NCI-H2227 treated with DMSO at 0.1 percent for 48 hours (cell line): ENCODE data around the gene AMBRA1.
A peak's percentile ranks its signal among the peaks of the same experiment; 100 is the strongest.

Source experiments
- DNase-seq: peaks from one replicate; lab custom pipeline; 2025; lab: John Stamatoyannopoulos, UW

The AMBRA1 gene

DNA sequence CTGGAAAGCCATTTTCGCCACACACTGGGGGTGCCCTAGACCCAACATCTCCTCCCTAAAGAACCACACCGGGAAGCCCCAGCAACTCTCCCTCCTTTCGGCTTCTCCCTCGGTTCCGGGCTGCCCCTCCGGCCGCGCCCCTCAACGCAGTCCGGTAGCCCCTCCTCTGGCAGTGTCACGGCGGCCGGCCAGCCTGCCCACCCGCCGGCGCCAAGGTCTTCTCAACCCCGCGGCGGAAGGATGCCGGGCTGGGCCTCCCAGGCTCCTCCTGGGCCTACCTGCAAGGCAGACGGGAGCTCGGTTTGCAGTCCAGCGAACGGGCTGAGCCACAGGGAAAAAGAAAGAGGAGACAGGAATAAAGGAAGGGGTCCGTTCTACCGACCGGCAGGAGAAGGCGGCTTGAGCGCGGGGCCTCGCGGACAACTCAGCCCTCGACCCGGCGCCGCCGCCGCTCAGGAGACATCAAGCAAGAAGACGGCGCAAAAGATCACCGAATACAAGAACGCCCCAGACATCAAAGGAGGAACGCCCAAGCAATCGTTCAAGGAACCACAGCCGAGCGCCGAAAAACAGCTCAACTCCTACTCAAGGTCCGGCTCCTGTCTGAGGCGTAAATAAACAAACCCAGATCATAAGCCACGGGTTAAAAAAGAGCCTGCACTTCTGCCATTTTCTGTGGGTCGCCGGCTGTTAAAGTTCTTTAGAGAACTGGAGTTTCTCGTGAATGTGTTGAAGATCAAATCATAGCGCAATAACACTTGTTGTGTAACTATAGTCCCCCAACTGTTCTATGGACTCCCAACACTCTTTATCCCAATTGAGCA lies at the start of gene AMBRA1:
Gene AMBRA1 (minus strand): TSS at position 474 of the 824 bp plus-strand sequence. CDS start 45,643 bp downstream, outside the sequence.
- peak; percentile 93 for DNase-seq

- no peak for DNase-seq
These were observed 49.7 kb upstream of the AMBRA1 start for GRCh38 chr11:46643531-46643930.

GRCh38 chr11:46642627-46643335 lies 49.0 kb upstream of the AMBRA1 start:
- DNase-seq, result no peak

DNA sequence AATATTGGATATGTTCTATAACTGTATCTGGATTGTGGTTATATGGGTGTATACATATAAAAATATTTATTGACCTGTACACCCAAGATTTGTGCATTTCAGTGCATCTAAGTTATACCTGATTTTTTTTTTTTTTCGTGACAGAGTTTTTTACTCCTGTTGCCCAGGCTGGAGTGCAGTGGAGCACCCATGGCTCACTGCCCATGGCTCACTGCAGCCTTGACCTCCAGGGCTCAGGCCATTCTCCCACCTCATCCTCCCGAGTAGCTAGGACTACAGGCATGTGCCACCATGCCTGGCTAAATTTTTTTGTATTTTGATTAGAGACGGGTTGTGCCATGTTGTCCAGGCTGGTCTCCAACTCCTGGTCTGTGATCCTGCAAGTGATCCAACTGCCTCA lies 47.8 kb upstream of the AMBRA1 start:
- DNase-seq, result no peak

DNA sequence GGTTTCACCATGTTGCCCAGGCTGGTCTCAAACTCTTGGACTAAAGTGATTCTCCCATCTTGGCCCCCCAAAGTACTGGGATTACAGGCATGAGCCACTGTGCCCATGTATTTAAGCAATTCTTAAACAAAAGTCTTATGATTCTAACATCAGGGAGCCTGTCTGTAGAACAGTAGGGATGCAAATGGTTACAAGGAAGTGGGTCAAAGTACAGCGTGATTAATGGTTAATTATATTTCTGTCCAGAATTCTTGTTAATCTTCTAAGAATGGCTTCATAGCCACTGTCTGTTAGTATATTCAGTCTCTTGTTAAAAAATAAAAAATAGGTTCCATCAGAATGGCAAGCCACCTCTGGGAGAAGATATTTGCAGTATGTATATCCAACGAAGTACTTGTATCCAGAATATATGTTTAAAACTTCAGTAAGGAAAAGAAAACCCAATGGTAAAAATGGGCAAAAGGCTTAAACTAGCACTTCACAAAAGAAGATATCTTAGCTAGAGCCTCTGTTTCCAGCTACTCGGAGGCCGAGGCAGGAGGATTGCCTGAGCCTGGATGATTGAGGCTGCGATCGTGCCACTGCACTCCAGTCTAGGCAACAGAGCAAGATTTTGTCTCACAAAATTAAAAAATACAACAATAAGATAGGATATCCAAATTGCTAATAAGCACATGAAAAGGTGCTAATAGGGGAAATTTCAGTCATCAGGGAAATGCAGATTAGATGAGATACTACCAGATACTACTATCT lies 46.4 kb upstream of the AMBRA1 start:
- no peak for DNase-seq

DNA sequence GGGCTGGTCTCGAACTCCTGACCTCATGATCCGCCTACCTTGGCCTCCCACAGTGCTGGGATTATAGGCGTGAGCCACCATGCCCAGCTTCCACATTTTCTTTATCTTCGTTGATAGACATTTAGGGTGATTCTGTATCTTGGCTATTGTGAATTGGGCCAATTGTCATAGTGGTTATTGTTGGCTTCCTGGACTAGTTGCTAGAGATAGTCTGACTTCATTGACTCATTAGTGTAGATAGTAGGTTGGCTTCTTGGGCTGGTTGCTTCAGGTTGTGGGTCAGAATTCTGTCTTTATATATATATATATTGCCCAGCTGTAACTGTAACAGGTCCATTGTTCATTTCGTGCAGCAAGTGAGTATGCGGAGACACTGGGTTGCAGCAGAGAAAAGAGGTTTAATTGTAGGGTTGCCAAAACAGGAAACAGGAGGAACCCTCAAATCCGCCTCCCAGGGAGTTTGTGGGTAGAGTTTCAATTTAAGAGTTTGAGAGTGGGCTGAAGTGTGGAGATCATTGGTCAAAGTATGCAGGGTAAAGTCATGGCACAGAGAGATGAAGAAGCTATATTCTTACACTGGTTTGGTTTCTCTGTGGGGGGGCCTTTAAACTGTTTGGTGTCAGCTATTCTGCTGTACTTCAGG lies 45.5 kb upstream of the AMBRA1 start:
- no peak for DNase-seq

DNA sequence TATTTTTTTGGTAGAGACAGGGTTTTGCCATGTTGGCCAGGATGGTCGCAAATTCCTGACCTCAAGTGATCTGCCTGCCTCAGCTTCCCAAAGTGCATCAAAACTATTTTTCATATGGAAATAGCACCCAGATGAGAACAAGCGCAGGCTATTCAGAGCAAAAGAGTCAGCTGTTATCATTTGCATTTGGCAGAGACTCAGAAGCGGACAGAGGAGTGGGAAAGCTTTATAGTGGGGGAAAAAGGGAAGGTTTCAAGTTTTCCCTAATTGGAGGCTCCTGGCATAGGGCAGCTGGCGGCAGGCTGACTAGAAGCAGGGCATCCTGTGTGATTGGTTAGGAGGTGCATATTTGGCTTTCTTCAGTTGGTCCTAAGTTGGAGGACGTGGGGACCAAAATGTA lies 43.7 kb upstream of the AMBRA1 start:
- no peak for DNase-seq

GRCh38 chr11:46635557-46636139 lies 41.8 kb upstream of the AMBRA1 start:
- DNase-seq, result no peak

DNA sequence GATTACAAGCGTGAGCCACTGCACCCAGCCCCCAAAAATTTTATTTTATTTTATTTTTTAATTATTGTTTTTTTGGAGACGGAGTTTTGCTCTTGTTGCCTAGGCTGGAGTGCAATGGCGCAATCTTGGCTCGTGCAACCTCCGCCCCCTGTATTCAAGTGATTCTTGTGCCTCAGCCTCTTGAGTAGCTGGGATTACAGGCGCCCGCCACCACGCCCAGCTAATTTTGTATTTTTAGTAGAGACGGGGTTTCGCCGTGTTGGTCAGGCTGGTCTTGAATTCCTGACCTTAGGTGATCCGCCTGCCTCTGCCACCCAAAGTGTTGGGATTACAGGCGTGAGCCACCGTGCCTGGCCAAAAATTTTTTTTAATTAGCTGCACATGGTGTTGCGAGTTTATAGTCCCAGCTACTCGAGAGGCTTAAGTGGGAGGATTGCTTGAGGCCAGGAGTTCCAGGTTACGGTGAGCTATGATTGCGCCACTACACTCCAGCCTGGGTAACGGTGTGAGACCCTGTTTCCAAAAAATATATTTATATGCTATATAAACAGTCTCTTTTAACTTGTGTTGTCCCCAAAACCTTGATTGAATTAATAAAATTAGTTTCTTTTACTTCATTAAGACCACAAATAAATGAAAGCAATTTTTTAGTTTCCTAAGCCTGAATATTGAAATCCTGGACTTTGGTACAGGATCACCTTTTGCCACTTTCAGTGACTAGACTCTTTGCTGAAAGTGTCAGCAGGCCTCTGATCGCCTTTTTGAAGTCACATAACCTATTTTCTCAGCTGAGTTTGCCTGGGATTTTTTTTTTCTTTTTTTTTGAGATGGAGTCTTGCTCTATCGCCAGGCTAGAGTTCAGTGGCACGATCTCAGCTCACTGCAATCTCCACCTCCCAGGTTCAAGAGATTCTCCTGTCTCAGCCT lies 39.7 kb upstream of the AMBRA1 start:
- DNase-seq, result no peak

- no peak for DNase-seq
These were observed 38.7 kb upstream of the AMBRA1 start for GRCh38 chr11:46632502-46632901.

DNA sequence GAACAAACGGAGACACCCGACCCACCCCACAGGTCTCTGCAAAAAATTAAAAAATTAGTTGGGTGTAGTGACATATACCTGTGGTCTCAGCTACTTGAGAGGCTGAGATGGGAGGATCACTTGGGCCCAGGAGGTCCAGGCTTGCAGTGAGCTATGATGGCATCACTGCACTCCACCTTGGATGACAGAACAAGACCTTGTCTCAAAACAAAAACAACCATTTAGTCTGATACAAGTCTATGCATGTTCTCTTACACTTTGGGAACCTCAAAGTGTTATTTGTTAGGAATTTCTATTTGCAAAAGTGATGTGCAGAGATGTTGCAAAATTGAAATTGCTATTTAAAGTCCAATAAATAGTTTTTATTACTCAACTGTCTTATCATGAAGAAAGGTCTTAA lies 37.9 kb upstream of the AMBRA1 start:
- no peak for DNase-seq

DNA sequence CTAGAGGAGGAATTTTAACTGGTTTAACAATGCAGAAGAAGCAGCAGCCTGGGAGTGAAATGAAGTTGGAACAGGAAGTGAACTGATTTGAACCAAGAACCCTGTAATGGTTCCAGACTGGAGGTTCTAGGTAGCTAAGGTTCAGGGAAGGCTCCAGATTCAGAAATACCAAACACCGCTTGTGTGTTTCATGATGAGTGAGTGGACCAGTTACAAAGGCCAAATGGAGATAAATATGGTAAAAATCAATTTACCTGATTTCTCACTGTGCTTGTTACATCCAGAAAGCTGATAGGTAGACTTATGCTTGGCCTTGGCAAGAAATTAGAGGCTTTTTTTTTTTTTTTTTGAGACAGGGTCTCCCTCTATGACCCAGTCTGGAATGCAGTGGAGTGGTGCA lies 36.4 kb upstream of the AMBRA1 start:
- no peak for DNase-seq

DNA sequence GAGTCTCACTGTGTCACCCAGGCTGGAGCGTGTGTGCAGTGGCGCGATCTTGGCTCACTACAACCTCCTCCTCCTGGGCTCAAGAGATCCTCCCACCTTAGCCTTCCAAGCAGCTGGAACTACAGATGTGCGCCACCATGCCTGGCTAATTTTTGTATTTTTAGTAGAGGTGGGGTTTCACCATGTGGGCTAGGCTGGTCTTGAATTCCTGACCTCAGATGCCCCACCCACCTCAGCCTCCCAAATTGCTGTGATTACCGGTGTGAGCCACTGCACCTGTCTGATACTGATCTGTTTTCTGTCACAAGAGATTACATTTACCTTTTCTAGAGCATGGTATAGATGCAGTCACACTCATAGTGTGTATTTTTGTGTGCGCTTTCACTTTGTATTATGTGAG lies 35.1 kb upstream of the AMBRA1 start:
- DNase-seq, result no peak

GRCh38 chr11:46625406-46625805 lies 31.6 kb upstream of the AMBRA1 start:
- DNase-seq, result no peak

- DNase-seq, result no peak
These were observed 25.0 kb upstream of the AMBRA1 start for GRCh38 chr11:46618837-46619236.

GRCh38 chr11:46617972-46618314 lies 24.1 kb upstream of the AMBRA1 start:
- DNase-seq, result no peak

DNA sequence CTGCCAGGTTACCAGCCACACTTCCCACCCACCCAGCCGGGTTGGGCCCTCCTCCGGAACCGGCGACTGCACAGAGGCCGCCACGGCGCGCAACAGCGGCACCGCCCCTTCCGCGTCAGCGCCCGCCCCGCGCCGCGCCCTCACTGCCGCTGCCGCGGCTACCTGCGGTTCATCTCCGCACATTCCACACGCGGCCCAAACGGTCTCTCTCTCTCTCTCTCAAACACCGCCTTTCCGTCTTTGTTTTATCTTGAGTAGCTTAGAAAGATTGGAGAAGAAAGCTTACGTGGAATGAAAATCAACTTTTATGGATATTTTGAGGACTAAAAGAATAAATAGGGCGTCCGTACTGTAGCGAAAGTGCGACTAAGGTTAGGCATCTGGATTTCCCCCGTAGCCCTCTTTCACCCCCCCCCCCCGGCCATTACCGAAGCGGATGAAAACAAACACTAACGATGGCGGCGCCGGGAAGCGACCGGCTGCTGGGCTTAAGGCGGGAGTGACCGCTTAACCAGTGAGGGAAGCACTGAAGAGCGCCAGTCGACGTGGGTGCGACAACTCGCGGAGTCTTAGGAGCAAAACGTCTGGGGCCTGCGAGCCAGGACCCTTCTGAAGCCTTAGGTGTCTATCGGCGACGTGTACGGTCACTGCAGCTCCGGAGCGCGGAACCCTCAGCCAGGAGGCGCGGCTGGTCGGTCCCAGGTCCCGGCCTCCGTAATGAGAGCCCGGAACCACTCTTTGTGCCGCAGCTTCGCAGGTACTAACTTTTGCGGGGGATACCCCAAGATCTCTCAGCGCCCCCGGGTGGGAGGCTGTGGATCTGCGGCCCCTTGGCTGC lies 23.5 kb upstream of the AMBRA1 start, which contains the start of the genes ATG13 and HARBI1:
Gene ATG13 (plus strand): TSS at position 420 of the 838 bp plus-strand sequence. CDS start 26,739 bp downstream, outside the sequence.
Gene HARBI1 (minus strand): TSS at position 94 of the 838 bp plus-strand sequence. CDS start 990 bp downstream, outside the sequence.
- peak; percentile 97 for DNase-seq

GRCh38 chr11:46616551-46617133 lies 22.8 kb upstream of the AMBRA1 start:
- DNase-seq, result no peak

GRCh38 chr11:46615756-46616155 lies 21.9 kb upstream of the AMBRA1 start:
- DNase-seq, result no peak
